K562 (cell line): ENCODE data around the gene USP49. TPM values are rescaled to one million over a fixed set of nuclear protein-coding genes. Genes with fewer than 3 reads are reported as not detected.

ENCODE experiments used
- ATAC-seq: fragments of 200-7000 bp; cut with Tn5 transposase; 3 replicates; pipeline ENCODE4 v1.9.1; 2020; ENCODE audit warnings: moderate library complexity
- BruUV-seq: library from RNA; stranded (reverse); fragments of 400-500 nt; replicated peaks from 2 replicates; lab custom pipeline; 2021; lab: Mats Ljungman, UMichigan
- CTCF ChIA-PET: fragments of 300-600 bp; formaldehyde crosslinking; extraction: SDS; loops from one replicate; lab custom pipeline; 2021; ENCODE audit warnings: low intra/inter-chr PET ratio; lab: Yijun Ruan, JAX
- POLR2A ChIA-PET: fragments of 300-600, 350-650 bp; sonication (Branson Sonifier 250); formaldehyde crosslinking; extraction: SDS; loops from one replicate; lab custom pipeline; 2021; ENCODE audit warnings: antibody characterized with exemption, inconsistent platforms; lab: Yijun Ruan, JAX
- DNase-seq, 4 experiments: peaks; one replicate each; pipeline versions ENCODE4 v3.0.0 to v3.0.0-alpha.2; 2011 to 2018; ENCODE audit warnings: low spot score in 3 of 4, mixed read lengths in 3 of 4; ENCODE audit errors: extremely low read depth in 1 of 4
- FAIRE-seq: peaks from 2 replicates; lab custom pipeline; 2011; peaks lifted over from hg19 to GRCh38; lab: Jason Lieb, UNC
- H2AFZ ChIP-seq: 2 replicates; pipeline ENCODE4 v1.6.0; 2011; ENCODE audit warnings: low read depth, low read length, control low read depth, inconsistent platforms
- H3K27ac ChIP-seq: fragments of 200-600 bp; 3 replicates; pipeline ENCODE4 v1.8.0; 2011; ENCODE audit warnings: low read depth, mild to moderate bottlenecking, control low read depth, inconsistent platforms, low read length, moderate library complexity, mixed read lengths; ENCODE audit errors: extremely low read depth
- H3K27me3 ChIP-seq, 2 experiments: fragments of 300-600 bp in 1 of 2; 2 replicates in 1 of 2; 3 replicates in 1 of 2; pipeline versions ENCODE4 v1.6.0 to v1.8.0; 2011; ENCODE audit warnings: inconsistent platforms in 2 of 2, low read length in 2 of 2, mild to moderate bottlenecking in 1 of 2, mixed read lengths in 1 of 2, moderate library complexity in 1 of 2; ENCODE audit not compliant: control insufficient read depth in 2 of 2, insufficient read depth in 2 of 2
- H3K36me3 ChIP-seq: fragments of 300-600 bp; 3 replicates; pipeline ENCODE4 v1.8.0; 2011; ENCODE audit warnings: mild to moderate bottlenecking, low read length, inconsistent platforms; ENCODE audit not compliant: control insufficient read depth, insufficient read depth
- H3K4me1 ChIP-seq, 2 experiments: fragments of 200-600 bp in 1 of 2; replicated peaks in 1 of 2; 2 replicates in 1 of 2; 3 replicates in 1 of 2; pipeline versions ENCODE4 v1.5.1 to v1.8.0; 2011; ENCODE audit warnings: inconsistent platforms in 2 of 2, low read length in 2 of 2, mild to moderate bottlenecking in 1 of 2, mixed read lengths in 1 of 2, moderate library complexity in 1 of 2; ENCODE audit not compliant: control insufficient read depth in 2 of 2, insufficient read depth in 2 of 2
- H3K4me2 ChIP-seq: 2 replicates; pipeline ENCODE4 v1.6.1; 2011; ENCODE audit warnings: low read length, control low read depth, inconsistent platforms, mixed read lengths; ENCODE audit not compliant: insufficient read depth
- H3K4me3 ChIP-seq: fragments of 200-600 bp; sonication (generic), shearing (Covaris generic); 2 replicates; pipeline ENCODE4 v1.5.1; 2016; ENCODE audit warnings: control low read depth, inconsistent platforms
- H3K79me2 ChIP-seq: fragments of 200-600 bp; 3 replicates; pipeline ENCODE4 v1.8.0; 2011; ENCODE audit warnings: low read length, inconsistent platforms; ENCODE audit not compliant: control insufficient read depth, insufficient read depth
- H3K9ac ChIP-seq, 2 experiments: 2 replicates each; pipeline versions ENCODE4 v1.6.0 to v1.6.1; 2011; ENCODE audit warnings: low read depth in 2 of 2, low read length in 2 of 2, control low read depth in 1 of 2, inconsistent platforms in 1 of 2, mild to moderate bottlenecking in 1 of 2, mixed read lengths in 1 of 2; ENCODE audit not compliant: insufficient read depth in 1 of 2
- H3K9me1 ChIP-seq: one replicate; pipeline ENCODE4 v1.6.0; 2011; ENCODE audit warnings: inconsistent platforms, mild to moderate bottlenecking, low read length, moderate library complexity; ENCODE audit not compliant: control insufficient read depth, insufficient read depth
- H3K9me3 ChIP-seq: replicated peaks from 2 replicates; pipeline ENCODE4 v1.5.1; 2011; ENCODE audit warnings: low read depth, low read length, inconsistent platforms; ENCODE audit not compliant: control insufficient read depth, insufficient read depth
- H4K20me1 ChIP-seq: replicated peaks from 2 replicates; pipeline ENCODE4 v1.6.1; 2011; ENCODE audit warnings: low read length, inconsistent platforms, mixed read lengths; ENCODE audit not compliant: control insufficient read depth, insufficient read depth
- CSDE1 ChIP-seq, 2 experiments: fragments of 450-650 bp; IDR thresholded peaks; 2 replicates each; pipeline ENCODE4 v1.6.1; 2016; ENCODE audit warnings: mild to moderate bottlenecking in 1 of 2
- GABPB2 ChIP-seq: fragments of 250-450 bp; sonication (Bioruptor Pico); conservative IDR thresholded peaks from 2 replicates; pipeline ENCODE4 v1.5.1; 2021; ENCODE audit warnings: mild to moderate bottlenecking
- HBP1 ChIP-seq: fragments of 450-650 bp; formaldehyde crosslinking; IDR thresholded peaks from 2 replicates; pipeline ENCODE4 v1.4.0; 2022; ENCODE audit warnings: missing genetic modification characterization
- NFIX ChIP-seq: fragments of 250-450 bp; sonication (Bioruptor Pico); IDR thresholded peaks from 2 replicates; pipeline ENCODE4 v1.4.0; 2020; ENCODE audit warnings: low read depth, mild to moderate bottlenecking, moderate library complexity
- PCBP2 ChIP-seq: fragments of 200-400 bp; formaldehyde crosslinking; IDR thresholded peaks from 2 replicates; pipeline ENCODE4 v1.6.1; 2018; ENCODE audit warnings: low read length, low read depth, mild to moderate bottlenecking, moderate library complexity; ENCODE audit not compliant: poor library complexity, severe bottlenecking
- ZNF140 ChIP-seq: fragments of 250-450 bp; sonication (Bioruptor Pico); IDR thresholded peaks from 2 replicates; pipeline ENCODE4 v1.8.0; 2021; ENCODE audit warnings: moderate library complexity, mild to moderate bottlenecking, inconsistent platforms
- ZNF707 ChIP-seq: fragments of 250-450 bp; sonication (Bioruptor Pico); conservative IDR thresholded peaks from 2 replicates; pipeline ENCODE4 v1.8.0; 2022; ENCODE audit warnings: inconsistent platforms, mild to moderate bottlenecking, moderate library complexity
- WGBS: fragments of 100-300 bp; shearing (Covaris generic); methylation state at CpG from one replicate; pipeline ENCODE4 v1.1.6; 2016; ENCODE audit warnings: low coverage, mixed read lengths; ENCODE audit not compliant: insufficient coverage; ENCODE audit errors: missing lambda C conversion rate; 5-methylcytosine and 5-hydroxymethylcytosine counted together
- in situ Hi-C: fragments of 300-500 bp; cut with MboI; formaldehyde crosslinking; loops from 4 replicates; pipeline ENCODE4 v1.15.0; 2018; ENCODE audit warnings: inconsistent platforms, mixed read lengths
- intact Hi-C: fragments of 100-400 bp; cut with micrococcal nuclease; formaldehyde crosslinking; loops from 2 replicates; pipeline ENCODE4 v1.14.2; 2022
- polyA plus RNA-seq, 8 experiments: library from polyadenylated mRNA; depleted of rRNA in 4 of 8; stranded (reverse) in 5 of 8; unstranded in 3 of 8; fragments of >200 nt; fragmentation: Nextera tagmentation in 2 of 8; fragmentation: Illumina TruSeq in 1 of 8; extraction: Ambion mirVana in 2 of 8; extraction: Trizol in 1 of 8; gene quantifications; 2 replicates each; pipeline versions ENCODE4 v1.2.1 to v1.2.3, GENCODE V29; 2011 to 2014; ENCODE audit warnings: inconsistent platforms in 1 of 8, missing spikeins in 1 of 8
- total RNA-seq, 7 experiments: library from RNA; depleted of rRNA in 6 of 7; stranded (reverse); fragments of >200 nt in 6 of 7; fragmentation: Illumina TruSeq in 2 of 7; extraction: Trizol in 2 of 7; gene quantifications; 2 replicates each; pipeline versions ENCODE4 v1.2.1 to v1.2.3, GENCODE V29; 2011 to 2021; ENCODE audit warnings: low replicate concordance in 1 of 7
- TF ChIP-seq, protein P1 (sequence below): fragments of 250-450 bp; sonication (Bioruptor Pico); IDR thresholded peaks from 2 replicates; pipeline ENCODE4 v1.8.0; 2022; ENCODE audit warnings: inconsistent platforms, mild to moderate bottlenecking, moderate library complexity, borderline replicate concordance

USP49 gene
- total and polyA plus RNA-seq, 9 of the 15 experiments (the other 6 are each of a cell fraction or from before 2014, with no cell fraction given) = 1.0 to 9.9 (median 6.5) TPM

GRCh38 chr6:41843178-41843577, 52.0 kb downstream of the USP49 start:
- Histone ChIP-seq H4K20me1 (no peaks in the 10 kb centered on the region), H2AFZ (no peak overlapping the region), H3K9me1 (no peaks in the 10 kb centered on the region), H3K27me3 (no peaks in the 10 kb centered on the region), H3K4me3 (no peak overlapping the region), H3K4me1 (peaks cover 2 to 7% of the 10 kb centered on the region in 2 experiments; a peak in 3 of 5 replicates), H3K36me3 (no peaks in the 10 kb centered on the region), H3K9me3 (no peaks in the 10 kb centered on the region; the same call in 1 of the 2 replicates), H3K9ac (no peak overlapping the region), H3K79me2 (no peaks in the 10 kb centered on the region), H3K4me2 (no peak overlapping the region), H3K27ac (no peak overlapping the region)
- no peak for ATAC-seq
- no TSS peak for BruUV-seq
- ChIA-PET CTCF (no interaction called here), POLR2A (interaction anchor here (0.6 to 0.8 kb wide), 2 partner anchors 93 to 208 kb away, joined by 3 to 4 read pairs; no protein-coding TSS in a partner anchor)
- intact Hi-C loops = no loop called here
- no peak for DNase-seq
- 76% methylated on average over 9 of the region's 9 CpGs for WGBS
- no peak for FAIRE-seq
- peak; percentile 72 for TF ChIP-seq ZNF707
- TF ChIP-seq PCBP2 = no peak
- TF ChIP-seq CSDE1 (IDR thresholded peaks at IDR 0.05) = no peak
- 0 out of 2 replicates have a peak, but pooled peaks have one; percentile 44 for TF ChIP-seq NFIX (CRISPR knock-in tag)
- 0 out of 2 replicates have a peak, but pooled peaks have one; percentile 49 for TF ChIP-seq GABPB2 (CRISPR knock-in tag)
- TF ChIP-seq, protein P1, sequence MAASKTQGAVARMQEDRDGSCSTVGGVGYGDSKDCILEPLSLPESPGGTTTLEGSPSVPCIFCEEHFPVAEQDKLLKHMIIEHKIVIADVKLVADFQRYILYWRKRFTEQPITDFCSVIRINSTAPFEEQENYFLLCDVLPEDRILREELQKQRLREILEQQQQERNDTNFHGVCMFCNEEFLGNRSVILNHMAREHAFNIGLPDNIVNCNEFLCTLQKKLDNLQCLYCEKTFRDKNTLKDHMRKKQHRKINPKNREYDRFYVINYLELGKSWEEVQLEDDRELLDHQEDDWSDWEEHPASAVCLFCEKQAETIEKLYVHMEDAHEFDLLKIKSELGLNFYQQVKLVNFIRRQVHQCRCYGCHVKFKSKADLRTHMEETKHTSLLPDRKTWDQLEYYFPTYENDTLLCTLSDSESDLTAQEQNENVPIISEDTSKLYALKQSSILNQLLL (CRISPR knock-in tag) = peak; percentile 82; the same call in 1 of the 2 replicates
- TF ChIP-seq HBP1 (CRISPR knock-in tag) = no peak
- TF ChIP-seq ZNF140 = peak; percentile 45; the same call in 1 of the 2 replicates
- in situ Hi-C loops = no loop called here
